ENCODE measurements around the gene GNE.

GNE gene

DNA sequence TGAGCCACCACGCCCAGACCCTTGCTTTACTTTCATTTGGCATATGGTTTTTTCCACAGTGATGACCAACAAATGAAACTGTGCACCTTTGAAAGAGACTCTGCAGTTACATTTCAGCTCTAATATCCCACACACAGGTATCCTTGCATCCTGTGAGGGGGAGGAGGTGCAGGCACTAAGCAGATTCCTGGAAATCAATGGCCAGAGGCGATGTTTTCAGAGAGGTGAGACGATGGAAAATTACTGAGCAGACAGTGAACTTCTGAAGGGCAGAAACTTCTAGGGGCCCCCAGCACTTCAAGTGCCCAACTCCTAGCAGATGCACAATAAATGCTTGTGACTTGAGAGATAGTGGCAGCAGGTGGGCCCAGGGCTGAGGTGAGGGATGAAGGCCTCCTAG, 29.8 kb upstream of the GNE start:
- H2BK5ac ChIP-seq (ENCODE audit: low read depth, low read length, poor library complexity), result peak overlapping the region; percentile 42
- no peak overlapping the region for H3K4me3 ChIP-seq (ENCODE audit: low read depth, low read length)
- H3K27me3 ChIP-seq (ENCODE audit: insufficient read depth, low read length), result no peaks in the 10 kb centered on the region
- H2BK12ac ChIP-seq (ENCODE audit: low read length), result no peak overlapping the region
- H4K8ac ChIP-seq (ENCODE audit: low read depth, low read length), result peak overlapping the region; percentile 54
- no peak overlapping the region for H4K12ac ChIP-seq (ENCODE audit: low read depth, low read length)
- peaks cover 15 to 20% of the 10 kb centered on the region in 2 experiments for H3K4me1 ChIP-seq (ENCODE audit: control insufficient read depth in 1 of 2, insufficient read depth in 2 of 2, low read length in 2 of 2)
- H3K14ac ChIP-seq (ENCODE audit: low read length), result no peak overlapping the region
- peak overlapping the region; percentile 63 for H4K91ac ChIP-seq (ENCODE audit: low read depth, low read length)
- DNase-seq, result peak in 1 of 2 donors; percentile 40
- no peaks in the 10 kb centered on the region for H3K79me2 ChIP-seq (ENCODE audit: control insufficient read depth, insufficient read depth, low read length, poor library complexity)
- no peak overlapping the region for H3K4me2 ChIP-seq (ENCODE audit: low read length)
- H3K27ac ChIP-seq (ENCODE audit: low read depth, low read length), result no peak overlapping the region
- H3K18ac ChIP-seq (ENCODE audit: low read length), result no peak overlapping the region
- H2BK120ac ChIP-seq (ENCODE audit: insufficient read depth, low read length, poor library complexity), result peak overlapping the region; percentile 41
- H3K9me3 ChIP-seq (ENCODE audit: insufficient read depth, low read depth, low read length), result no peaks in the 10 kb centered on the region
- no peaks in the 10 kb centered on the region for H3K36me3 ChIP-seq (ENCODE audit: control insufficient read depth in 1 of 2, insufficient read depth in 2 of 2, low read length in 2 of 2)
- H3K9ac ChIP-seq (ENCODE audit: low read length), result no peak overlapping the region
- WGBS (ENCODE audit: extremely low coverage, insufficient coverage, insufficient read length), result no CpG with 5 or more reads among the region's 3 CpGs
- no peak overlapping the region for H3K23ac ChIP-seq (ENCODE audit: low read length)
- no peak overlapping the region for H2AFZ ChIP-seq (ENCODE audit: insufficient read depth, low read length, poor library complexity)
- no peak overlapping the region for H2AK5ac ChIP-seq (ENCODE audit: low read length)
- H3K4ac ChIP-seq (ENCODE audit: low read depth, low read length), result no peak overlapping the region
- peaks cover 13% of the 10 kb centered on the region for H3K79me1 ChIP-seq (ENCODE audit: low read length)

DNA sequence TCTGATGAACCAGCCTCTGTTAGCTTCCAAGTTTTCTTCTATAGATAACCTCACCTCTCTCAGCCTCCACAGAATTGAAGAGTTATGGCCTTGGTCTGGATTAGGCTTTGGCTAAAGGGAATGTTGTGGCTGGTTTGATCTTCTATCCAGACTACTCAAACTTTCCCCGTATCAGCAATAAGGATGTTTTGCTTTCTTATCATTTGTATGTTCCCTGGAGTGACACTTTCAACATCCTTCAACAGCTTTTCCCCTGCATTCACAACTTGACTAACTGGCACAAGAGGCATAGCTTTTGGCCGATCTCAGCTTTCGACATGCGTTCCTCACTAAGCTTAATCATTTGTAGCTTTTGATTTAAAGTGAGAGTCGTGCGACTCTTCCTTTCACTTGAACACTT, 28.1 kb upstream of the GNE start:
- Histone ChIP-seq H3K79me1 (ENCODE audit: low read length) (peaks cover 6% of the 10 kb centered on the region), H3K4me3 (ENCODE audit: low read depth, low read length) (no peak overlapping the region), H3K18ac (ENCODE audit: low read length) (no peak overlapping the region), H3K4me1 (ENCODE audit: control insufficient read depth in 1 of 2, insufficient read depth in 2 of 2, low read length in 2 of 2) (peaks cover 10 to 12% of the 10 kb centered on the region in 2 experiments), H2AK5ac (ENCODE audit: low read length) (no peak overlapping the region), H4K12ac (ENCODE audit: low read depth, low read length) (no peak overlapping the region), H3K14ac (ENCODE audit: low read length) (no peak overlapping the region), H2BK120ac (ENCODE audit: insufficient read depth, low read length, poor library complexity) (no peak overlapping the region), H3K9me3 (ENCODE audit: insufficient read depth, low read depth, low read length) (no peaks in the 10 kb centered on the region), H3K23ac (ENCODE audit: low read length) (no peak overlapping the region), H4K8ac (ENCODE audit: low read depth, low read length) (no peak overlapping the region), H2BK12ac (ENCODE audit: low read length) (peak overlapping the region; percentile 36), H3K9ac (ENCODE audit: low read length) (no peak overlapping the region), H3K4me2 (ENCODE audit: low read length) (no peak overlapping the region), H2BK5ac (ENCODE audit: low read depth, low read length, poor library complexity) (no peak overlapping the region), H4K91ac (ENCODE audit: low read depth, low read length) (no peak overlapping the region), H3K27ac (ENCODE audit: low read depth, low read length) (no peak overlapping the region), H2AFZ (ENCODE audit: insufficient read depth, low read length, poor library complexity) (no peak overlapping the region), H3K79me2 (ENCODE audit: control insufficient read depth, insufficient read depth, low read length, poor library complexity) (no peaks in the 10 kb centered on the region), H3K36me3 (ENCODE audit: control insufficient read depth in 1 of 2, insufficient read depth in 2 of 2, low read length in 2 of 2) (no peaks in the 10 kb centered on the region), H3K27me3 (ENCODE audit: insufficient read depth, low read length) (no peaks in the 10 kb centered on the region), H3K4ac (ENCODE audit: low read depth, low read length) (no peak overlapping the region)
- no CpG with 5 or more reads among the region's 6 CpGs for WGBS (ENCODE audit: extremely low coverage, insufficient coverage, insufficient read length)
- DNase-seq, result peak in 1 of 2 donors; percentile 41

DNA sequence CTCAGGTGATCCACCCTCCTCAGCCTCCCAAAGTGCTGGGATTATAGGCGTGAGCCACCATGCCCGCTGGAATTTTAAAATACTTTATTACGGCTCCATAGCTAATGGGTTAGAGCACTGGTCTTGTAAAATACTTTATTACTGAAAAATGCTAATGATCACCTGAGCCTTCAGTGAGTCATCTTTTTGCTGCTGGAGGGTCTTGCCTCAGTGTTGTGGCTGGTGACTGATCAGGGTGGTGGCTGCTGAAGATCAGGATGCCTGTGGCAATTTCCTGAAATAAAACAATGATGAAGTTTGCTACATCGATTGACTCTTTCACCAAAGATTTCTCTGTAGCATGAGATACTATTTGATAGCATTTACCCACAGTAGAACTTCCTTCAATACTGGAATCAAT, 26.0 kb upstream of the GNE start:
- no peak overlapping the region for H4K12ac ChIP-seq (ENCODE audit: low read depth, low read length)
- H3K14ac ChIP-seq (ENCODE audit: low read length), result no peak overlapping the region
- no peak overlapping the region for H2AFZ ChIP-seq (ENCODE audit: insufficient read depth, low read length, poor library complexity)
- no peaks in the 10 kb centered on the region for H3K36me3 ChIP-seq (ENCODE audit: control insufficient read depth in 1 of 2, insufficient read depth in 2 of 2, low read length in 2 of 2)
- H3K18ac ChIP-seq (ENCODE audit: low read length), result no peak overlapping the region
- no peak for DNase-seq
- H3K9ac ChIP-seq (ENCODE audit: low read length), result no peak overlapping the region
- H3K9me3 ChIP-seq (ENCODE audit: insufficient read depth, low read depth, low read length), result no peaks in the 10 kb centered on the region
- no peak overlapping the region for H4K8ac ChIP-seq (ENCODE audit: low read depth, low read length)
- no peak overlapping the region for H2BK120ac ChIP-seq (ENCODE audit: insufficient read depth, low read length, poor library complexity)
- no peak overlapping the region for H2BK12ac ChIP-seq (ENCODE audit: low read length)
- H3K23ac ChIP-seq (ENCODE audit: low read length), result no peak overlapping the region
- H3K4me2 ChIP-seq (ENCODE audit: low read length), result no peak overlapping the region
- H3K27ac ChIP-seq (ENCODE audit: low read depth, low read length), result no peak overlapping the region
- H3K79me1 ChIP-seq (ENCODE audit: low read length), result peaks cover 6% of the 10 kb centered on the region
- WGBS (ENCODE audit: extremely low coverage, insufficient coverage, insufficient read length), result no CpG with 5 or more reads among the region's 4 CpGs
- no peak overlapping the region for H3K4me3 ChIP-seq (ENCODE audit: low read depth, low read length)
- H3K79me2 ChIP-seq (ENCODE audit: control insufficient read depth, insufficient read depth, low read length, poor library complexity), result no peaks in the 10 kb centered on the region
- no peak overlapping the region for H2BK5ac ChIP-seq (ENCODE audit: low read depth, low read length, poor library complexity)
- no peaks in the 10 kb centered on the region for H3K27me3 ChIP-seq (ENCODE audit: insufficient read depth, low read length)
- H3K4me1 ChIP-seq (ENCODE audit: control insufficient read depth in 1 of 2, insufficient read depth in 2 of 2, low read length in 2 of 2), result peaks cover 10 to 12% of the 10 kb centered on the region in 2 experiments
- no peak overlapping the region for H4K91ac ChIP-seq (ENCODE audit: low read depth, low read length)
- no peak overlapping the region for H2AK5ac ChIP-seq (ENCODE audit: low read length)
- H3K4ac ChIP-seq (ENCODE audit: low read depth, low read length), result no peak overlapping the region

- no peak overlapping the region for H4K12ac ChIP-seq (ENCODE audit: low read depth, low read length)
- no peak overlapping the region for H2BK5ac ChIP-seq (ENCODE audit: low read depth, low read length, poor library complexity)
- no peak overlapping the region for H4K91ac ChIP-seq (ENCODE audit: low read depth, low read length)
- H4K8ac ChIP-seq (ENCODE audit: low read depth, low read length), result no peak overlapping the region
- H2AFZ ChIP-seq (ENCODE audit: insufficient read depth, low read length, poor library complexity), result no peak overlapping the region
- no peak overlapping the region for H2BK12ac ChIP-seq (ENCODE audit: low read length)
- H3K9ac ChIP-seq (ENCODE audit: low read length), result no peak overlapping the region
- no peak overlapping the region for H3K14ac ChIP-seq (ENCODE audit: low read length)
- no peak overlapping the region for H3K27ac ChIP-seq (ENCODE audit: low read depth, low read length)
- H3K27me3 ChIP-seq (ENCODE audit: insufficient read depth, low read length), result no peaks in the 10 kb centered on the region
- H2AK5ac ChIP-seq (ENCODE audit: low read length), result no peak overlapping the region
- no peak overlapping the region for H3K4ac ChIP-seq (ENCODE audit: low read depth, low read length)
- peaks cover under 1% of the 10 kb centered on the region for H3K79me1 ChIP-seq (ENCODE audit: low read length)
- no peak overlapping the region for H3K23ac ChIP-seq (ENCODE audit: low read length)
- H3K4me3 ChIP-seq (ENCODE audit: low read depth, low read length), result no peak overlapping the region
- no peak overlapping the region for H3K18ac ChIP-seq (ENCODE audit: low read length)
- H3K4me1 ChIP-seq (ENCODE audit: control insufficient read depth in 1 of 2, insufficient read depth in 2 of 2, low read length in 2 of 2), result peaks cover 0 to 1% of the 10 kb centered on the region in 2 experiments
- WGBS (ENCODE audit: extremely low coverage, insufficient coverage, insufficient read length), result no CpG with 5 or more reads among the region's 7 CpGs
- H3K36me3 ChIP-seq (ENCODE audit: control insufficient read depth in 1 of 2, insufficient read depth in 2 of 2, low read length in 2 of 2), result no peaks in the 10 kb centered on the region
- H3K9me3 ChIP-seq (ENCODE audit: insufficient read depth, low read depth, low read length), result no peaks in the 10 kb centered on the region
- no peak overlapping the region for H3K4me2 ChIP-seq (ENCODE audit: low read length)
- DNase-seq, result no peak
- no peaks in the 10 kb centered on the region for H3K79me2 ChIP-seq (ENCODE audit: control insufficient read depth, insufficient read depth, low read length, poor library complexity)
- H2BK120ac ChIP-seq (ENCODE audit: insufficient read depth, low read length, poor library complexity), result no peak overlapping the region
Measured at GRCh38 chr9:36282275-36282674, 24.0 kb upstream of the GNE start.

All from trophoblast cell (in vitro differentiated cells and primary cell).